HepG2 (cell line): ENCODE measurements around the gene NFYC. TPM values are rescaled to one million over a fixed set of nuclear protein-coding genes. Genes with fewer than 3 reads are reported as not detected.

Source experiments
- ATAC-seq: fragments of 200-7000 bp; cut with Tn5 transposase; 3 replicates; pipeline ENCODE4 v1.9.1; 2020; ENCODE audit warnings: mild to moderate bottlenecking, moderate library complexity
- BruUV-seq: library from RNA; stranded (reverse); fragments of 400-500 nt; replicated peaks from 2 replicates; lab custom pipeline; 2021; lab: Mats Ljungman, UMichigan
- CTCF ChIA-PET: fragments of 300-600 bp; formaldehyde crosslinking; extraction: SDS; loops from one replicate; lab custom pipeline; 2021; ENCODE audit warnings: low total read pairs, inconsistent platforms, low intra/inter-chr PET ratio; lab: Yijun Ruan, JAX
- POLR2A ChIA-PET: fragments of 350-600 bp; sonication (Branson Sonifier 250); formaldehyde crosslinking; loops from one replicate; lab custom pipeline; 2020; ENCODE audit warnings: antibody characterized with exemption, inconsistent platforms; lab: Yijun Ruan, JAX
- DNase-seq: peaks from one replicate; pipeline ENCODE4 v3.0.0-alpha.2; 2015; ENCODE audit warnings: low spot score
- FAIRE-seq: peaks from 3 replicates; lab custom pipeline; 2011; peaks lifted over from hg19 to GRCh38; lab: Jason Lieb, UNC
- H2AFZ ChIP-seq: one replicate; pipeline ENCODE4 v1.6.1; 2011; ENCODE audit warnings: low read length, inconsistent platforms
- H3K27ac ChIP-seq: fragments of 300-600 bp; 3 replicates; pipeline ENCODE4 v1.8.0; 2011; ENCODE audit warnings: mixed run types, mild to moderate bottlenecking, mixed read lengths, low read length, inconsistent platforms; ENCODE audit not compliant: insufficient read depth; ENCODE audit errors: extremely low read length
- H3K27me3 ChIP-seq, 2 experiments: fragments of 200-600 bp in 1 of 2; 2 replicates in 1 of 2; 3 replicates in 1 of 2; pipeline versions ENCODE4 v1.6.0 to v1.8.0; 2011; ENCODE audit warnings: low read length in 2 of 2, mild to moderate bottlenecking in 2 of 2, moderate library complexity in 2 of 2, inconsistent platforms in 1 of 2; ENCODE audit not compliant: insufficient read depth in 2 of 2, control insufficient read depth in 1 of 2
- H3K36me3 ChIP-seq, 2 experiments: fragments of 200-600 bp in 1 of 2; replicated peaks in 1 of 2; 2 replicates in 1 of 2; 3 replicates in 1 of 2; pipeline versions ENCODE4 v1.5.1 to v1.8.0; 2011; ENCODE audit warnings: low read length in 2 of 2, inconsistent platforms in 1 of 2; ENCODE audit not compliant: insufficient read depth in 2 of 2, control insufficient read depth in 1 of 2
- H3K4me1 ChIP-seq: 2 replicates; pipeline ENCODE4 v1.5.1; 2012; ENCODE audit warnings: low read length, inconsistent platforms; ENCODE audit not compliant: insufficient read depth
- H3K4me2 ChIP-seq: 2 replicates; pipeline ENCODE4 v1.6.0; 2011; ENCODE audit warnings: low read depth, low read length, inconsistent platforms
- H3K4me3 ChIP-seq, 3 experiments: fragments of 200-600 bp in 1 of 3; sonication (generic), shearing (Covaris generic) in 1 of 3; replicated peaks in 1 of 3; 2 replicates each; pipeline ENCODE4 v1.5.1; 2011 to 2016; ENCODE audit warnings: low read length in 3 of 3, inconsistent platforms in 2 of 3, low read depth in 2 of 3, mild to moderate bottlenecking in 2 of 3, control low read depth in 1 of 3, mixed read lengths in 1 of 3; ENCODE audit not compliant: insufficient read depth in 1 of 3
- H3K79me2 ChIP-seq: one replicate; pipeline ENCODE4 v1.6.1; 2011; ENCODE audit warnings: low read length, inconsistent platforms; ENCODE audit not compliant: insufficient read depth
- H3K9ac ChIP-seq: 2 replicates; pipeline ENCODE4 v1.6.0; 2011; ENCODE audit warnings: mild to moderate bottlenecking, low read depth, low read length, inconsistent platforms; ENCODE audit not compliant: insufficient read depth
- H3K9me3 ChIP-seq: 2 replicates; pipeline ENCODE4 v1.5.1; 2012; ENCODE audit warnings: mild to moderate bottlenecking, low read length
- H4K20me1 ChIP-seq: 2 replicates; pipeline ENCODE4 v1.6.0; 2011; ENCODE audit warnings: inconsistent platforms, mild to moderate bottlenecking, low read length, moderate library complexity; ENCODE audit not compliant: insufficient read depth
- ARHGAP35 ChIP-seq: sonication (generic); formaldehyde crosslinking; IDR thresholded peaks from 2 replicates; pipeline ENCODE4 v1.9.0; 2022; ENCODE audit warnings: mild to moderate bottlenecking, inconsistent platforms, moderate library complexity, missing genetic modification reagents, borderline replicate concordance
- ARID2 ChIP-seq: sonication (generic); formaldehyde crosslinking; IDR thresholded peaks from 2 replicates; pipeline ENCODE4 v1.8.1; 2022; ENCODE audit warnings: mild to moderate bottlenecking, missing genetic modification reagents, borderline replicate concordance
- ELF1 ChIP-seq: sonication (generic); formaldehyde crosslinking; IDR thresholded peaks from 2 replicates; pipeline ENCODE4 v1.4.0; 2020; ENCODE audit warnings: missing genetic modification reagents
- ESRRA ChIP-seq: sonication (generic); formaldehyde crosslinking; IDR thresholded peaks from 2 replicates; pipeline ENCODE4 v1.5.1; 2020; ENCODE audit warnings: mild to moderate bottlenecking, low read depth, missing genetic modification reagents
- MATR3 ChIP-seq: sonication (generic); formaldehyde crosslinking; IDR thresholded peaks from 2 replicates; pipeline ENCODE4 v1.4.0; 2020; ENCODE audit warnings: missing genetic modification reagents
- PPARG ChIP-seq: conservative IDR thresholded peaks from 2 replicates; pipeline ENCODE4 v1.6.1; 2016; ENCODE audit warnings: missing biosample characterization, missing genetic modification reagents
- TCF7L2 ChIP-seq: IDR thresholded peaks from 2 replicates; pipeline ENCODE4 v1.6.1; 2011; ENCODE audit warnings: mild to moderate bottlenecking, low read depth, low read length, moderate library complexity
- WIZ ChIP-seq: sonication (generic); formaldehyde crosslinking; IDR thresholded peaks from 2 replicates; pipeline ENCODE4 v1.5.1; 2020; ENCODE audit warnings: mild to moderate bottlenecking, missing genetic modification reagents
- ZNF10 ChIP-seq: sonication (generic); formaldehyde crosslinking; IDR thresholded peaks from 2 replicates; pipeline ENCODE4 v1.4.0; 2020; ENCODE audit warnings: mild to moderate bottlenecking, low read depth, missing genetic modification reagents, borderline replicate concordance
- ZNF615 ChIP-seq: sonication (generic); formaldehyde crosslinking; IDR thresholded peaks from 2 replicates; pipeline ENCODE4 v1.5.0; 2020; ENCODE audit warnings: mild to moderate bottlenecking, missing genetic modification reagents, borderline replicate concordance
- ZNF619 ChIP-seq: sonication (generic); formaldehyde crosslinking; IDR thresholded peaks from 2 replicates; pipeline ENCODE4 v1.4.0; 2020; ENCODE audit warnings: mild to moderate bottlenecking, missing genetic modification reagents
- WGBS: methylation state at CpG from one replicate; pipeline ENCODE4 v1.1.6; 2017; ENCODE audit warnings: low lambda C conversion rate; 5-methylcytosine and 5-hydroxymethylcytosine counted together
- in situ Hi-C: cut with HindIII; loops from 2 replicates; pipeline ENCODE4 v1.10.0; 2017; ENCODE audit warnings: low pct_unique_long_range_greater_than_20kb; ENCODE audit not compliant: extremely low pct_ligation_motif_present
- intact Hi-C: fragments of 100-400 bp; cut with micrococcal nuclease; formaldehyde crosslinking; loops from one replicate; pipeline ENCODE4 v1.10.0; 2022; ENCODE audit not compliant: unreplicated experiment
- polyA plus RNA-seq, 8 experiments: library from polyadenylated mRNA; depleted of rRNA in 3 of 8; stranded (reverse) in 7 of 8; unstranded in 1 of 8; fragments of >200 nt; fragmentation: Illumina TruSeq in 4 of 8; extraction: Trizol in 4 of 8; gene quantifications; 2 replicates each; pipeline versions ENCODE4 v1.2.1 to v1.2.3, GENCODE V29; 2011 to 2016; ENCODE audit warnings: low read depth in 4 of 8, missing spikeins in 1 of 8, mixed read lengths in 1 of 8; ENCODE audit not compliant: insufficient read depth in 1 of 8
- total RNA-seq, 5 experiments: library from RNA; depleted of rRNA; stranded (reverse); fragments of >200 nt; fragmentation: Illumina TruSeq; extraction: Trizol; gene quantifications; 2 replicates each; pipeline ENCODE4 v1.2.3, GENCODE V29; 2016; ENCODE audit warnings: low read depth in 1 of 5
- TF ChIP-seq, protein P1 (sequence below): sonication (generic); formaldehyde crosslinking; IDR thresholded peaks from 2 replicates; pipeline ENCODE4 v1.8.0; 2022; ENCODE audit warnings: missing genetic modification reagents, mild to moderate bottlenecking, borderline replicate concordance
- TF ChIP-seq, protein P2 (sequence below): sonication (generic); formaldehyde crosslinking; conservative IDR thresholded peaks from 2 replicates; pipeline ENCODE4 v1.8.1; 2023; ENCODE audit warnings: missing genetic modification reagents

NFYC gene
- total and polyA plus RNA-seq, 2 of the 13 experiments (the other 11 are each of a cell fraction or from before 2014, with no cell fraction given): 33.9 to 73.7 TPM

DNA sequence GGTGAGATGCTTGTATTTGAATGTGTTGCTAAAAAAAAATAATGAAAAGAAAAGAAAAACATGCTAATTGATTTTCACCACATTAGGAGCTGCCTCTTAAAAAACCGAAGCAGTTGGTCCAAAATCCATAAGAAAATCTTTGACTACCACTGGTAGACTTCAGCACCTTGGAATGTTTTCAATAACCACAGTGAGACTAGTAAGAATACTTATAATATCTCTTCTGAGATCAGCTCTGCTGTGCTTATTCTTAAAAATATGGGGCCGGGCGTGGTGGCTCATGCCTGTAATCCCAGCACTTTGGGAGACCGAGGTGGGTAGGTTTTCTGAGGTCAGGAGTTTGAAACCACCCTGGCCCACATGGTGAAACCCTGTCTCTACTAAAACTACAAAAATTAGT is 15.1 kb downstream of the NFYC start:
- in situ Hi-C loops: no loop called here
- no TSS peak for BruUV-seq
- intact Hi-C loops: no loop called here
- WGBS: 95% methylated on average over 4 of the region's 4 CpGs
- no peak overlapping the region for H3K9ac ChIP-seq
- H3K27ac ChIP-seq: no peak overlapping the region
- H4K20me1 ChIP-seq: no peaks in the 10 kb centered on the region
- no peaks in the 10 kb centered on the region for H3K9me3 ChIP-seq
- H3K4me1 ChIP-seq: peaks cover 67% of the 10 kb centered on the region
- CTCF ChIA-PET: no interaction called here
- no peak overlapping the region for H2AFZ ChIP-seq
- DNase-seq (no peak), ATAC-seq (no peak), FAIRE-seq (no peak)
- H3K36me3 ChIP-seq: no peaks in the 10 kb centered on the region
- peaks cover 87% of the 10 kb centered on the region for H3K79me2 ChIP-seq
- POLR2A ChIA-PET: interaction anchor here (1.1 to 8.4 kb wide), 2 partner anchors 11 to 15 kb away, joined by 4 to 97 read pairs; partner anchors contain the start of gene NFYC
- no peak overlapping the region for H3K4me2 ChIP-seq
- no peak for TF ChIP-seq ZNF10 (CRISPR knock-in tag)
- TF ChIP-seq ZNF615 (CRISPR knock-in tag): no peak
- no peak for TF ChIP-seq TCF7L2
- no peak for TF ChIP-seq ESRRA (CRISPR knock-in tag)
- no peak for TF ChIP-seq ARHGAP35
- TF ChIP-seq ARID2 (CRISPR knock-in tag): no peak
- no peak for TF ChIP-seq MATR3 (CRISPR knock-in tag)
- TF ChIP-seq PPARG (CRISPR knock-in tag): no peak
- TF ChIP-seq ELF1 (CRISPR knock-in tag): no peak
- no peak for TF ChIP-seq WIZ (CRISPR knock-in tag)
- TF ChIP-seq ZNF619: no peak
- TF ChIP-seq, protein P1, sequence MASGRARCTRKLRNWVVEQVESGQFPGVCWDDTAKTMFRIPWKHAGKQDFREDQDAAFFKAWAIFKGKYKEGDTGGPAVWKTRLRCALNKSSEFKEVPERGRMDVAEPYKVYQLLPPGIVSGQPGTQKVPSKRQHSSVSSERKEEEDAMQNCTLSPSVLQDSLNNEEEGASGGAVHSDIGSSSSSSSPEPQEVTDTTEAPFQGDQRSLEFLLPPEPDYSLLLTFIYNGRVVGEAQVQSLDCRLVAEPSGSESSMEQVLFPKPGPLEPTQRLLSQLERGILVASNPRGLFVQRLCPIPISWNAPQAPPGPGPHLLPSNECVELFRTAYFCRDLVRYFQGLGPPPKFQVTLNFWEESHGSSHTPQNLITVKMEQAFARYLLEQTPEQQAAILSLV (CRISPR knock-in tag): no peak
- TF ChIP-seq, protein P2, sequence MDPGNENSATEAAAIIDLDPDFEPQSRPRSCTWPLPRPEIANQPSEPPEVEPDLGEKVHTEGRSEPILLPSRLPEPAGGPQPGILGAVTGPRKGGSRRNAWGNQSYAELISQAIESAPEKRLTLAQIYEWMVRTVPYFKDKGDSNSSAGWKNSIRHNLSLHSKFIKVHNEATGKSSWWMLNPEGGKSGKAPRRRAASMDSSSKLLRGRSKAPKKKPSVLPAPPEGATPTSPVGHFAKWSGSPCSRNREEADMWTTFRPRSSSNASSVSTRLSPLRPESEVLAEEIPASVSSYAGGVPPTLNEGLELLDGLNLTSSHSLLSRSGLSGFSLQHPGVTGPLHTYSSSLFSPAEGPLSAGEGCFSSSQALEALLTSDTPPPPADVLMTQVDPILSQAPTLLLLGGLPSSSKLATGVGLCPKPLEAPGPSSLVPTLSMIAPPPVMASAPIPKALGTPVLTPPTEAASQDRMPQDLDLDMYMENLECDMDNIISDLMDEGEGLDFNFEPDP (CRISPR knock-in tag): no peak
- no peak overlapping the region for H3K4me3 ChIP-seq
- H3K27me3 ChIP-seq: no peaks in the 10 kb centered on the region; a peak in 1 of 5 replicates
